ENCODE data around the gene ENGASE. TPM values are rescaled to one million over a fixed set of nuclear protein-coding genes. Genes with fewer than 3 reads are reported as not detected.

Gene ENGASE
- total and polyA plus RNA-seq, 2 of the 8 experiments (the other 6 are each of a cell fraction or from before 2014, with no cell fraction given) = 9.3 to 36.1 TPM

- Histone ChIP-seq H4K91ac (replicated peaks; ENCODE audit: insufficient read length, low read length) (no peak overlapping the region), H3K18ac (ENCODE audit: extremely low read depth, low read length) (no peak overlapping the region), H3K9ac (replicated peaks in 1 of 4; ENCODE audit: extremely low read depth in 1 of 4, low read depth in 3 of 4, low read length in 3 of 4) (no peak overlapping the region), H3K23me2 (ENCODE audit: low read depth, low read length) (no peaks in the 10 kb centered on the region), H3K27ac (ENCODE audit: low read depth, low read length) (no peak overlapping the region), H3K4me2 (ENCODE audit: insufficient read depth in 1 of 2, low read depth in 2 of 2, low read length in 2 of 2) (no peak overlapping the region), H2AFZ (ENCODE audit: low read length) (no peak overlapping the region), H2AK5ac (ENCODE audit: low read depth, low read length) (no peak overlapping the region), H3K14ac (ENCODE audit: insufficient read length) (no peak overlapping the region), H4K20me1 (replicated peaks in 1 of 2; ENCODE audit: control insufficient read depth in 1 of 2, insufficient read depth in 2 of 2, low read length in 2 of 2) (peaks cover 0 to 2% of the 10 kb centered on the region in 2 experiments), H2BK15ac (ENCODE audit: low read length) (no peak overlapping the region), H2BK5ac (ENCODE audit: low read depth, low read length) (no peak overlapping the region), H3K4me1 (replicated peaks in 1 of 4; ENCODE audit: control insufficient read depth in 3 of 4, insufficient read depth in 4 of 4, low read length in 3 of 4) (no peaks in the 10 kb centered on the region), H3K79me2 (ENCODE audit: control insufficient read depth in 1 of 2, insufficient read depth in 2 of 2, low read length in 2 of 2) (no peaks in the 10 kb centered on the region), H3K79me1 (ENCODE audit: low read depth, low read length) (no peaks in the 10 kb centered on the region), H4K5ac (ENCODE audit: insufficient read length, low read depth, low read length) (no peak overlapping the region), H3K23ac (ENCODE audit: insufficient read length) (no peak overlapping the region), H3K56ac (replicated peaks; ENCODE audit: insufficient read length, low read depth, low read length) (no peak overlapping the region), H4K8ac (ENCODE audit: extremely low read depth, insufficient read depth, low read length) (no peak overlapping the region), H3K36me3 (ENCODE audit: control insufficient read depth in 2 of 4, insufficient read depth in 4 of 4, low read length in 3 of 4) (no peaks in the 10 kb centered on the region), H2BK120ac (replicated peaks; ENCODE audit: low read depth, low read length) (no peak overlapping the region), H3K4me3 (ENCODE audit: extremely low read depth in 1 of 4, insufficient read depth in 2 of 4, low read depth in 3 of 4, low read length in 4 of 4) (no peak overlapping the region), H3K27me3 (replicated peaks in 1 of 4; ENCODE audit: control insufficient read depth in 3 of 4, extremely low read depth in 1 of 4, insufficient read depth in 3 of 4, low read length in 3 of 4) (peaks cover 0 to 3% (median 1%) of the 10 kb centered on the region in 4 experiments; a peak in 3 of 7 replicates), H3K9me3 (ENCODE audit: insufficient read depth in 2 of 2, low read depth in 1 of 2, low read length in 1 of 2) (no peaks in the 10 kb centered on the region), H2BK20ac (ENCODE audit: low read length) (no peak overlapping the region), H3K4ac (replicated peaks; ENCODE audit: insufficient read length, low read depth, low read length) (no peak overlapping the region), H2BK12ac (ENCODE audit: low read depth, low read length) (no peak overlapping the region)
- POLR2A ChIA-PET (ENCODE audit: partially characterized antibody) = no interaction called here
- TF ChIP-seq SRF (IDR thresholded peaks at IDR 0.05; ENCODE audit: low read depth, low read length) (no peak), CEBPB (IDR thresholded peaks at IDR 0.05; ENCODE audit: low read depth, low read length) (peak; percentile 49; the same call in 1 of the 2 replicates)
- DNase-seq (ENCODE audit: low read depth in 1 of 2, low spot score in 2 of 2) = no peak
- WGBS, 2 experiments (ENCODE audit: extremely low coverage in 1 of 2, insufficient coverage in 1 of 2, insufficient read length in 1 of 2, insufficient replicate concordance in 2 of 2, low coverage in 1 of 2, low lambda C conversion rate in 2 of 2, missing lambda C conversion rate in 1 of 2) = 92% methylated on average over 3 of the region's 3 CpGs; no CpG with 5 or more reads in 1 of the 2 experiments
- FAIRE-seq = no peak
- CTCF ChIA-PET (ENCODE audit: partially characterized antibody) = interaction anchor here (0.6 to 6.8 kb wide), 10 partner anchors 8 to 357 kb away, joined by 3 to 63 read pairs (median 3); no protein-coding TSS in a partner anchor
Measured at GRCh38 chr17:79036596-79036995, 38.0 kb upstream of the ENGASE start.
